Adrenal gland (tissue), 12 donors: ENCODE results near the gene PRTFDC1. TPM values are rescaled to one million over a fixed set of nuclear protein-coding genes. Genes with fewer than 3 reads are reported as not detected.
"Not testable (repeated sequence)": the region's sequence is repeated elsewhere in the genome, so short reads cannot be mapped to it uniquely, and the experiment has no call there.

Source experiments
- DNase-seq, 7 donors: peaks; one replicate each; pipeline ENCODE4 v3.0.0-alpha.2; 2019 to 2020
- H3K27ac ChIP-seq, 5 donors: fragments of 200-600 bp; sonication (generic) in 4 of 5; 1 replicate in 3 of 5; 2 replicates in 2 of 5; pipeline versions ENCODE4 v1.5.1 to v1.8.0; 2016 to 2020; ENCODE audit warnings: mild to moderate bottlenecking in 1 of 5
- H3K27me3 ChIP-seq: fragments of 200-600 bp; 2 replicates; pipeline ENCODE4 v1.8.0; 2021
- H3K36me3 ChIP-seq, 2 donors: fragments of 200-600 bp; replicated peaks in 1 of 2; 1 replicate in 1 of 2; 2 replicates in 1 of 2; pipeline versions ENCODE4 v1.5.1 to v1.8.0; 2018 to 2022
- H3K4me1 ChIP-seq, 2 donors: fragments of 200-600 bp; replicated peaks in 1 of 2; 1 replicate in 1 of 2; 2 replicates in 1 of 2; pipeline versions ENCODE4 v1.5.1 to v1.8.0; 2018 to 2021
- H3K4me3 ChIP-seq, 4 donors: fragments of 200-600 bp; sonication (generic) in 3 of 4; one replicate each; pipeline ENCODE4 v1.5.1; 2016 to 2018
- H3K9me3 ChIP-seq, 3 donors: fragments of 200-600 bp; sonication (generic) in 1 of 3; replicated peaks in 1 of 3; 1 replicate in 2 of 3; 2 replicates in 1 of 3; pipeline versions ENCODE4 v1.5.1 to v1.8.0; 2016 to 2021
- POLR2A ChIP-seq, 2 donors: fragments of 450-650 bp; IDR thresholded peaks; one replicate each; pipeline ENCODE4 v1.6.1; 2017; ENCODE audit warnings: antibody characterized with exemption in 2 of 2, mild to moderate bottlenecking in 2 of 2, moderate library complexity in 1 of 2
- WGBS, 4 donors: extraction: QIAGEN DNeasy Blood & Tissue Kit in 2 of 4; methylation state at CpG; one replicate each; pipeline versions ENCODE4 v1.1.5 to v1.1.7; 2013 to 2017; 5-methylcytosine and 5-hydroxymethylcytosine counted together
- intact Hi-C, 2 donors: fragments of 100-400 bp; cut with DNase I; formaldehyde crosslinking; loops; one replicate each; pipeline versions ENCODE4 v1.14.1 to v1.15.0; 2022 to 2023
- polyA plus RNA-seq, 3 donors: library from polyadenylated mRNA; stranded (reverse); fragments of 200-250 nt in 2 of 3; fragments of 350-450 nt in 1 of 3; fragmentation: Illumina TruSeq in 1 of 3; extraction: RNeasy Lipid Tissue Mini Kit (QIAGEN cat#74804) in 1 of 3; gene quantifications; one replicate each; pipeline ENCODE4 v1.2.3, GENCODE V29; 2013 to 2014
- total RNA-seq, 9 donors: library from RNA; depleted of rRNA in 4 of 9; stranded (reverse); fragments of >200 nt in 4 of 9; fragments of 120-200 nt in 1 of 9; fragmentation: NEBNext Ultra II Directional in 1 of 9; extraction: Animal tissue kit (Norgen Biotek cat#: 25700) in 1 of 9; gene quantifications; one replicate each; pipeline versions ENCODE4 v1.1.0 to v1.2.4, GENCODE V29; 2013 to 2023
- TF ChIP-seq, protein P1 (sequence below), 6 experiments: fragments of 450-650 bp in 4 of 6; fragments of 200-600 bp in 2 of 6; sonication (generic) in 1 of 6; IDR thresholded peaks; 1 replicate in 5 of 6; 2 replicates in 1 of 6; pipeline versions ENCODE4 v1.5.1 to v1.8.0; 2016 to 2021; ENCODE audit warnings: antibody characterized with exemption in 6 of 6, mild to moderate bottlenecking in 2 of 6, moderate library complexity in 1 of 6
- donor health status: healthy with polysubstance abuse.
- donor health status: Bipolar disorder and iron deficiency.
- donor health status: DM: yes; HTN: yes; CAD: no.
- donor health status: DM: no; HTN: no; CAD: no.
- donor health status: DM: no; HTN: no; CAD: no.
- donor health status: DM: yes; HTN: yes; CAD: no.

The PRTFDC1 gene
- total and polyA plus RNA-seq, 12 donors = 13.5 to 56.5 (median 26.6) TPM

DNA sequence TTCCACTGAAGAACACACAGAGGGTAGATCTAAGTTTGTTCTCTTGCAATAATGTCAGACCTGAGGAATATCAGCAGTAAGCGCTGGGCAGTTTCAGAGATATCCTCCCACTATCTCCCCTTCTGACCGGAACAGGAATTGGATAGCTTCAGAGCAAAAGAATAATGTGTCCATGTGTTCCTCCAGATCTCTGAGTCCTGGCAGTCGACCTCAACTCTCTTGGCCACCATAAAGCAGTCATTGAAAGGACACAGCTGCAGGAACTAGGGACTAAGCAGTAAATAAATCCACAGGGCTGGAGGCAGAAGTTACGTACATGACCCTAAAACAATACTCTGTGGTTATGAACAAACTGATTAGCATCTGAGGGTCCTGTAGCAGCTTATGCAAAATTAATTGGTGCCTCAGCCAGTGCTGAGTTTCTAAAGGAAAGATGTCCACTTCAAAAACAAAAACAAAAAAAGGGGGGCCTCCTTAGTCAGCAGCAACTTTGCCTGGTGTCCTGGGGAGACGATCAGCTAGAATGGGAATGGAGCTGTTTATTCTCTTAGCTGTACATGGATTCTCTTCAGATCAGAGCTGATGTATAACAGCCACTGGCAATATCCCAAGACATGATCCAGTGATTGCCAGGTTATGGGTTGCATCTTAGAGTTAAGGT is 6.4 kb upstream of the PRTFDC1 start:
- no peak overlapping the region for H3K4me3 ChIP-seq
- peak in 3 of 7 donors; percentile 27 to 75 (median 54) for DNase-seq
- TF ChIP-seq POLR2A (IDR thresholded peaks at IDR 0.05) = no peak
- TF ChIP-seq, protein P1, sequence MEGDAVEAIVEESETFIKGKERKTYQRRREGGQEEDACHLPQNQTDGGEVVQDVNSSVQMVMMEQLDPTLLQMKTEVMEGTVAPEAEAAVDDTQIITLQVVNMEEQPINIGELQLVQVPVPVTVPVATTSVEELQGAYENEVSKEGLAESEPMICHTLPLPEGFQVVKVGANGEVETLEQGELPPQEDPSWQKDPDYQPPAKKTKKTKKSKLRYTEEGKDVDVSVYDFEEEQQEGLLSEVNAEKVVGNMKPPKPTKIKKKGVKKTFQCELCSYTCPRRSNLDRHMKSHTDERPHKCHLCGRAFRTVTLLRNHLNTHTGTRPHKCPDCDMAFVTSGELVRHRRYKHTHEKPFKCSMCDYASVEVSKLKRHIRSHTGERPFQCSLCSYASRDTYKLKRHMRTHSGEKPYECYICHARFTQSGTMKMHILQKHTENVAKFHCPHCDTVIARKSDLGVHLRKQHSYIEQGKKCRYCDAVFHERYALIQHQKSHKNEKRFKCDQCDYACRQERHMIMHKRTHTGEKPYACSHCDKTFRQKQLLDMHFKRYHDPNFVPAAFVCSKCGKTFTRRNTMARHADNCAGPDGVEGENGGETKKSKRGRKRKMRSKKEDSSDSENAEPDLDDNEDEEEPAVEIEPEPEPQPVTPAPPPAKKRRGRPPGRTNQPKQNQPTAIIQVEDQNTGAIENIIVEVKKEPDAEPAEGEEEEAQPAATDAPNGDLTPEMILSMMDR (IDR thresholded peaks at IDR 0.05) = peak in 1 of 6 experiments; percentile 12
- H3K9me3 ChIP-seq = no peaks in the 10 kb centered on the region
- WGBS, 4 donors = 48 to 64% (median 53%) methylated on average over 5 of the region's 5 CpGs
- H3K36me3 ChIP-seq = no peaks in the 10 kb centered on the region
- peak overlapping the region; percentile 50 to 86 (median 78) for H3K27ac ChIP-seq
- intact Hi-C loops = loop anchor here in 1 of 2 donors (10.0 kb wide), 1 partner anchor 234 kb away; the partner anchor contains the start of gene ARHGAP21
- no peaks in the 10 kb centered on the region for H3K27me3 ChIP-seq
- H3K4me1 ChIP-seq = peaks cover 21 to 24% of the 10 kb centered on the region in 2 donors

DNA sequence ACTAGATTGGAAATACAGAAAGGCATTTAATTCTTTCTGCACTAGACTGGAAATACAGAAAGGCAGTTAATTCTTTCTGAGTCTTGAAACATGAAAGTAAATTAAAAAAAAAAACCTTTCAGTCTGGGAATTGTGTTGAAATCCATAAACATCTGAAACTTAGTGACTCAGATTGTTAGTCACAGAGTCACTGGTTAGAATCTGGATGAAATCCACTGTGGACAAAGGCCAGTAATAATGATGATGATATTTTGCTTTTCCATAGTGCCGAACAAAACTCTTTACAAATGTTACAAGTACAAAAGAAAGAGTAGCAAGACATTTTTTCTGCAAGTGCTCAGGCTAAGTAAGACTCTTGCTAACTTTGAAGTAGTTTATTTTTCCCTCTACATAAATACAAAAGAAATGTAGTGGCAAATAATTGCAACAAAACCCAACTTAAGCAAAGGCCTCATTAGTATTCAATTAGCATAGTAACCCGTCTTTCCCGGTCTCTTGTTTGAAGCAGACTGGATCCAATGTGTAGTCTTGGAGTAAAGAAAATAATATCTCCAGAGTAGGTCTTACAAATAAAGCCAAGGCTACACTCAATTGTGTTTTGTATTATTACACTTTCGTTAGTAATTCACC is 5.8 kb upstream of the PRTFDC1 start:
- Histone ChIP-seq H3K27ac (peak overlapping the region; percentile 68 to 86 (median 78)), H3K4me3 (no peak overlapping the region), H3K4me1 (peaks cover 24 to 29% of the 10 kb centered on the region in 2 donors), H3K27me3 (no peaks in the 10 kb centered on the region), H3K9me3 (no peaks in the 10 kb centered on the region), H3K36me3 (no peaks in the 10 kb centered on the region)
- DNase-seq = peak in 2 of 7 donors; percentile 24 to 29
- WGBS, 4 donors = 33 to 51% (median 45%) methylated on average over 4 of the region's 4 CpGs
- TF ChIP-seq, protein P1 (IDR thresholded peaks at IDR 0.05) = no peak
- peak in 1 of 2 donors; percentile 19 for TF ChIP-seq POLR2A (IDR thresholded peaks at IDR 0.05)
- intact Hi-C loops = loop anchor here in 1 of 2 donors (10.0 kb wide), 1 partner anchor 233 kb away; the partner anchor contains the start of gene ARHGAP21

DNA sequence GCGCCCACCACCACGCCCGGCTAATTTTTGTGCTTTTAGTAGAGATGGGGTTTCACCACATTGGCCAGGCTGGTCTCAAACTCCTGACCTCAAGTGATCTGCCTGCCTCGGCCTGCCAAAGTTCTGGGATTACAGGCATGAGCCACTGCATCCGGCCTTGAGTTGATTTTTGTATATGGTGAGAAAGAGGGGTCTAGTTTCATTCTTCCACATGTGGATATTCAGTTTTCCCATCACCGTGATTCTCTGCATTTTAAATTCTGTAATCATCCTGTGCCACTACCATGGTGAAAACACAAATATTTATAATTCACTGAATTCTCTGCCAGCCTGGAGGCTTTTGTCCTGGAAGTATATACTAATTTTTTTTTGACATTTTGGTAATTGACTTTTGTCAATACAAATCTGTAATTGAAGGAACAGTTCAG is 5.2 kb upstream of the PRTFDC1 start:
- Histone ChIP-seq H3K4me1 (peaks cover 26 to 31% of the 10 kb centered on the region in 2 donors), H3K27ac (peak overlapping the region; percentile 68 to 86 (median 78))
- intact Hi-C loops = loop anchor here in 1 of 2 donors (10.0 kb wide), 1 partner anchor 233 kb away; the partner anchor contains the start of gene ARHGAP21
- DNase-seq = peak in 2 of 7 donors; percentile 26 to 35
- H3K9me3 ChIP-seq, H3K36me3 ChIP-seq, H3K4me3 ChIP-seq, H3K27me3 ChIP-seq: not testable (repeated sequence)
- WGBS, 4 donors = 61 to 74% (median 70%) methylated on average over 6 of the region's 6 CpGs

DNA sequence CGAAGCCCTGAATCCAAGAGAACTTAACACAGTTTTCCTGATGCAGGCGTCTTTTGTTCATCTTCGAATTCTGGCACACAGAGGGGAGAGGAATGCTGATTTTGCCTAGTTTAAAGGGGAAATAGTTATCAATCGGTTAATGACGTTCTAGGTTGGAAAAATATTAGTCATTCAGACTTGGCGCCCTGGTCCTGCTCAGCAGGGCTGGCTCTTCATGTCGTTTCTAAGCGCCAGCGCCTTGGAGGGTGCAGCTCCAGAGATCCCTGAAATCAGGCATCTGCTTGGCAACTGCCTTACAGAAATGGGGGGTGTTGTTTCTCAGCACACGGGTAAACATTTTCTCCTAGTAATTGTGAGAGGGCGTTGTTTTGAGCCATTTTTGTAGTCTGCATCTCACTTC is 1.3 kb upstream of the PRTFDC1 start:
- no peaks in the 10 kb centered on the region for H3K9me3 ChIP-seq
- intact Hi-C loops = loop anchor here in 1 of 2 donors (10.0 kb wide), 1 partner anchor 229 kb away; the partner anchor contains the start of gene ARHGAP21
- TF ChIP-seq POLR2A (IDR thresholded peaks at IDR 0.05) = no peak
- TF ChIP-seq, protein P1 (IDR thresholded peaks at IDR 0.05) = no peak
- DNase-seq = no peak
- no peak overlapping the region for H3K4me3 ChIP-seq
- peak overlapping the region in 1 of 5 donors; percentile 87 for H3K27ac ChIP-seq
- H3K36me3 ChIP-seq = no peaks in the 10 kb centered on the region
- WGBS, 4 donors = 84 to 87% (median 85%) methylated on average over 11 of the region's 11 CpGs
- no peaks in the 10 kb centered on the region for H3K27me3 ChIP-seq
- H3K4me1 ChIP-seq = peaks cover 18 to 28% of the 10 kb centered on the region in 2 donors
